WTC11 (cell line): ENCODE data around the gene COL4A2. TPM values are rescaled to one million over a fixed set of nuclear protein-coding genes. Genes with fewer than 3 reads are reported as not detected.

Experiments used
- ATAC-seq: fragments of 200-7000 bp; cut with Tn5 transposase; 2 replicates; pipeline ENCODE4 v1.10.0; 2021; ENCODE audit warnings: mild to moderate bottlenecking, moderate library complexity
- CTCF ChIA-PET: fragments of 300-600 bp; sonication (Branson Sonifier 250); formaldehyde crosslinking; loops from one replicate; lab custom pipeline; 2021; ENCODE audit warnings: antibody characterized with exemption; lab: Charles Lee
- POLR2A ChIA-PET: fragments of 350-600 bp; sonication (Branson Sonifier 250); formaldehyde crosslinking; loops from one replicate; lab custom pipeline; 2021; ENCODE audit warnings: antibody characterized with exemption; lab: Charles Lee
- DNase-seq: peaks from one replicate; pipeline ENCODE4 v3.0.0; 2021; ENCODE audit warnings: low spot score
- H3K27ac Mint-ChIP-seq: 2 replicates; pipeline ENCODE4 v1.8.0; 2021; ENCODE audit warnings: mixed read lengths
- H3K27me3 Mint-ChIP-seq: 2 replicates; pipeline ENCODE4 v1.8.0; 2021; ENCODE audit warnings: low read depth, mild to moderate bottlenecking, moderate library complexity, mixed read lengths
- H3K36me3 Mint-ChIP-seq: 2 replicates; pipeline ENCODE4 v1.8.0; 2021; ENCODE audit warnings: mixed read lengths
- H3K4me1 Mint-ChIP-seq: 2 replicates; pipeline ENCODE4 v1.8.0; 2022; ENCODE audit warnings: mixed read lengths
- H3K4me3 Mint-ChIP-seq: 2 replicates; pipeline ENCODE4 v1.8.0; 2021; ENCODE audit warnings: mild to moderate bottlenecking, moderate library complexity, mixed read lengths
- H3K9me3 Mint-ChIP-seq: 2 replicates; pipeline ENCODE4 v1.8.0; 2021; ENCODE audit warnings: mixed read lengths
- ATF1 ChIP-seq: sonication (generic); formaldehyde crosslinking; IDR thresholded peaks from 2 replicates; pipeline ENCODE4 v1.8.1; 2023; ENCODE audit warnings: mild to moderate bottlenecking, moderate library complexity, missing genetic modification reagents
- FOXP1 ChIP-seq: sonication (generic); formaldehyde crosslinking; IDR thresholded peaks from 2 replicates; pipeline ENCODE4 v1.8.0; 2022; ENCODE audit warnings: missing genetic modification reagents, mild to moderate bottlenecking, moderate library complexity, borderline replicate concordance
- GRHL2 ChIP-seq: fragments of 250-450 bp; sonication (Bioruptor Pico); IDR thresholded peaks from 2 replicates; pipeline ENCODE4 v1.8.0; 2022; ENCODE audit warnings: mild to moderate bottlenecking, moderate library complexity; ENCODE audit not compliant: insufficient replicate concordance, severe bottlenecking
- JUN ChIP-seq: sonication (generic); formaldehyde crosslinking; IDR thresholded peaks from 2 replicates; pipeline ENCODE4 v1.8.0; 2023; ENCODE audit warnings: mild to moderate bottlenecking, missing genetic modification reagents
- OVOL2 ChIP-seq: fragments of 250-450 bp; sonication (Bioruptor Pico); IDR thresholded peaks from 2 replicates; pipeline ENCODE4 v1.9.0; 2021; ENCODE audit warnings: mild to moderate bottlenecking, borderline replicate concordance
- SOX15 ChIP-seq: fragments of 250-450 bp; sonication (Bioruptor Pico); IDR thresholded peaks from 2 replicates; pipeline ENCODE4 v1.9.0; 2021; ENCODE audit warnings: mild to moderate bottlenecking
- ZBTB21 ChIP-seq: sonication (generic); formaldehyde crosslinking; IDR thresholded peaks from 2 replicates; pipeline ENCODE4 v1.8.1; 2023; ENCODE audit warnings: mild to moderate bottlenecking, missing genetic modification reagents, borderline replicate concordance
- ZNF423 ChIP-seq: fragments of 250-450 bp; sonication (Bioruptor Pico); IDR thresholded peaks from 2 replicates; pipeline ENCODE4 v2.1.2; 2022; ENCODE audit warnings: mild to moderate bottlenecking, moderate library complexity
- total RNA-seq: library from RNA; stranded (reverse); gene quantifications from 3 replicates; pipeline ENCODE4 v1.2.3, GENCODE V29; 2021
- TF ChIP-seq, protein P1 (sequence below): sonication (generic); formaldehyde crosslinking; conservative IDR thresholded peaks from 2 replicates; pipeline ENCODE4 v1.8.1; 2022; ENCODE audit warnings: mild to moderate bottlenecking, missing genetic modification reagents
- TF ChIP-seq, protein P2 (sequence below): fragments of 250-450 bp; sonication (Bioruptor Pico); IDR thresholded peaks from 2 replicates; pipeline ENCODE4 v1.8.0; 2021; ENCODE audit warnings: mild to moderate bottlenecking
- TF ChIP-seq, protein P3 (sequence below): fragments of 250-450 bp; sonication (Bioruptor Pico); IDR thresholded peaks from 2 replicates; pipeline ENCODE4 v1.9.0; 2021; ENCODE audit warnings: moderate library complexity, mild to moderate bottlenecking, inconsistent platforms, borderline replicate concordance
- TF ChIP-seq, protein P4 (sequence below): sonication (generic); formaldehyde crosslinking; IDR thresholded peaks from 2 replicates; pipeline ENCODE4 v1.8.0; 2022; ENCODE audit warnings: mild to moderate bottlenecking, missing genetic modification reagents
- TF ChIP-seq, protein P5 (sequence below): sonication (generic); formaldehyde crosslinking; IDR thresholded peaks from 2 replicates; pipeline ENCODE4 v1.8.1; 2022; ENCODE audit warnings: low read depth, missing genetic modification reagents, borderline replicate concordance
- TF ChIP-seq, protein P6 (sequence below): sonication (generic); formaldehyde crosslinking; IDR thresholded peaks from 2 replicates; pipeline ENCODE4 v1.8.0; 2022; ENCODE audit warnings: mild to moderate bottlenecking, missing genetic modification reagents
- TF ChIP-seq, protein P7 (sequence below): sonication (generic); formaldehyde crosslinking; IDR thresholded peaks from 2 replicates; pipeline ENCODE4 v1.8.1; 2023; ENCODE audit warnings: mild to moderate bottlenecking, moderate library complexity, missing genetic modification reagents
- TF ChIP-seq, protein P8 (sequence below): sonication (generic); formaldehyde crosslinking; IDR thresholded peaks from 2 replicates; pipeline ENCODE4 v1.8.1; 2022; ENCODE audit warnings: missing genetic modification reagents, borderline replicate concordance
- TF ChIP-seq, protein P9 (sequence below): sonication (generic); formaldehyde crosslinking; IDR thresholded peaks from 2 replicates; pipeline ENCODE4 v1.8.1; 2023; ENCODE audit warnings: mild to moderate bottlenecking, missing genetic modification reagents
- TF ChIP-seq, protein P10 (sequence below): sonication (generic); formaldehyde crosslinking; IDR thresholded peaks from 2 replicates; pipeline ENCODE4 v1.8.1; 2023; ENCODE audit warnings: mild to moderate bottlenecking, missing genetic modification reagents, moderate library complexity
- TF ChIP-seq, protein P11 (sequence below): sonication (generic); formaldehyde crosslinking; IDR thresholded peaks from 2 replicates; pipeline ENCODE4 v1.8.1; 2023; ENCODE audit warnings: mild to moderate bottlenecking, missing genetic modification reagents, moderate library complexity

Gene COL4A2
- total RNA-seq, 1 experiment from 2014 or later, result 109 TPM

DNA sequence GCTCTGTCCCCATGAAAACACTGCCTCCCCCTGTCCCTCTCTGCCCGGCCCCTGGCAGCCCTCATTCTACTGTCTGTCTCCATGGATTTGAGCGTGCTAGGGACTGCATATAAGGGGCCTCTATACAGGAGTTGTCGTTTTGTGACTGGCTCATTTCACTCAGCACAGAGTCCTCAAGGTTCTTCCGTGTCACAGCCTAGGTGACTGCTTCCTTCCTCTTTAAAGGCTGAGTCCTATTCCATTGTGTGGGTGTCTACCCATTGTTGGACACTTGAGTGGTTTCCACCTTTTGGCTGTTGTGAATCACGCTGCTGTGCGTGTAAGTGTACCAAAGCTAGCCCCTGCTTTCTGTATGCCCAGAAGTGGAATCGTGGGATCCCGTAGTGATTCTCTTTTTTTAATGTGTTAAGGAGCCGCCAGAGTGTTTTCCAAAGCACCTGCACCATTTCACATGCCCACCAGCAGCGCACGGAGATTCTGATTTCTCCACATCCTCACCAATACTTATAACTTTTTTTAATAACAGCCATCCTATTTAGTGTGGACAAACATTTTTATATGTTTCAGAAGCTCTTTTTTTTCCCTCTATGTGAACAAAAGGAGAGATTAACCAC is 116.7 kb downstream of the COL4A2 start:
- DNase-seq (no peak), ATAC-seq (no peak)
- Mint-ChIP-seq H3K9me3 (no peaks in the 10 kb centered on the region), H3K27ac (no peak overlapping the region), H3K4me3 (no peak overlapping the region), H3K36me3 (peaks cover 4% of the 10 kb centered on the region), H3K4me1 (peaks cover 5% of the 10 kb centered on the region), H3K27me3 (no peaks in the 10 kb centered on the region)
- CTCF ChIA-PET, result no interaction called here
- POLR2A ChIA-PET, result no interaction called here
- TF ChIP-seq OVOL2 (CRISPR knock-in tag) (no peak), ZBTB21 (no peak), ATF1 (CRISPR knock-in tag) (no peak), SOX15 (no peak), JUN (CRISPR knock-in tag) (no peak), FOXP1 (CRISPR knock-in tag) (no peak), GRHL2 (CRISPR knock-in tag) (no peak), ZNF423 (no peak)
- TF ChIP-seq, protein P1, sequence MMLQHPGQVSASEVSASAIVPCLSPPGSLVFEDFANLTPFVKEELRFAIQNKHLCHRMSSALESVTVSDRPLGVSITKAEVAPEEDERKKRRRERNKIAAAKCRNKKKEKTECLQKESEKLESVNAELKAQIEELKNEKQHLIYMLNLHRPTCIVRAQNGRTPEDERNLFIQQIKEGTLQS (CRISPR knock-in tag), result no peak
- TF ChIP-seq, protein P2, sequence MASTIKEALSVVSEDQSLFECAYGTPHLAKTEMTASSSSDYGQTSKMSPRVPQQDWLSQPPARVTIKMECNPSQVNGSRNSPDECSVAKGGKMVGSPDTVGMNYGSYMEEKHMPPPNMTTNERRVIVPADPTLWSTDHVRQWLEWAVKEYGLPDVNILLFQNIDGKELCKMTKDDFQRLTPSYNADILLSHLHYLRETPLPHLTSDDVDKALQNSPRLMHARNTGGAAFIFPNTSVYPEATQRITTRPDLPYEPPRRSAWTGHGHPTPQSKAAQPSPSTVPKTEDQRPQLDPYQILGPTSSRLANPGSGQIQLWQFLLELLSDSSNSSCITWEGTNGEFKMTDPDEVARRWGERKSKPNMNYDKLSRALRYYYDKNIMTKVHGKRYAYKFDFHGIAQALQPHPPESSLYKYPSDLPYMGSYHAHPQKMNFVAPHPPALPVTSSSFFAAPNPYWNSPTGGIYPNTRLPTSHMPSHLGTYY (CRISPR knock-in tag), result no peak
- TF ChIP-seq, protein P3, sequence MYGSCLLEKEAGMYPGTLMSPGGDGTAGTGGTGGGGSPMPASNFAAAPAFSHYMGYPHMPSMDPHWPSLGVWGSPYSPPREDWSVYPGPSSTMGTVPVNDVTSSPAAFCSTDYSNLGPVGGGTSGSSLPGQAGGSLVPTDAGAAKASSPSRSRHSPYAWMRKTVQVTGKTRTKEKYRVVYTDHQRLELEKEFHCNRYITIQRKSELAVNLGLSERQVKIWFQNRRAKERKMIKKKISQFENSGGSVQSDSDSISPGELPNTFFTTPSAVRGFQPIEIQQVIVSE (CRISPR knock-in tag), result no peak
- TF ChIP-seq, protein P4, sequence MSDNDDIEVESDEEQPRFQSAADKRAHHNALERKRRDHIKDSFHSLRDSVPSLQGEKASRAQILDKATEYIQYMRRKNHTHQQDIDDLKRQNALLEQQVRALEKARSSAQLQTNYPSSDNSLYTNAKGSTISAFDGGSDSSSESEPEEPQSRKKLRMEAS (CRISPR knock-in tag), result no peak
- TF ChIP-seq, protein P5, sequence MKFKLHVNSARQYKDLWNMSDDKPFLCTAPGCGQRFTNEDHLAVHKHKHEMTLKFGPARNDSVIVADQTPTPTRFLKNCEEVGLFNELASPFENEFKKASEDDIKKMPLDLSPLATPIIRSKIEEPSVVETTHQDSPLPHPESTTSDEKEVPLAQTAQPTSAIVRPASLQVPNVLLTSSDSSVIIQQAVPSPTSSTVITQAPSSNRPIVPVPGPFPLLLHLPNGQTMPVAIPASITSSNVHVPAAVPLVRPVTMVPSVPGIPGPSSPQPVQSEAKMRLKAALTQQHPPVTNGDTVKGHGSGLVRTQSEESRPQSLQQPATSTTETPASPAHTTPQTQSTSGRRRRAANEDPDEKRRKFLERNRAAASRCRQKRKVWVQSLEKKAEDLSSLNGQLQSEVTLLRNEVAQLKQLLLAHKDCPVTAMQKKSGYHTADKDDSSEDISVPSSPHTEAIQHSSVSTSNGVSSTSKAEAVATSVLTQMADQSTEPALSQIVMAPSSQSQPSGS (CRISPR knock-in tag), result no peak
- TF ChIP-seq, protein P6, sequence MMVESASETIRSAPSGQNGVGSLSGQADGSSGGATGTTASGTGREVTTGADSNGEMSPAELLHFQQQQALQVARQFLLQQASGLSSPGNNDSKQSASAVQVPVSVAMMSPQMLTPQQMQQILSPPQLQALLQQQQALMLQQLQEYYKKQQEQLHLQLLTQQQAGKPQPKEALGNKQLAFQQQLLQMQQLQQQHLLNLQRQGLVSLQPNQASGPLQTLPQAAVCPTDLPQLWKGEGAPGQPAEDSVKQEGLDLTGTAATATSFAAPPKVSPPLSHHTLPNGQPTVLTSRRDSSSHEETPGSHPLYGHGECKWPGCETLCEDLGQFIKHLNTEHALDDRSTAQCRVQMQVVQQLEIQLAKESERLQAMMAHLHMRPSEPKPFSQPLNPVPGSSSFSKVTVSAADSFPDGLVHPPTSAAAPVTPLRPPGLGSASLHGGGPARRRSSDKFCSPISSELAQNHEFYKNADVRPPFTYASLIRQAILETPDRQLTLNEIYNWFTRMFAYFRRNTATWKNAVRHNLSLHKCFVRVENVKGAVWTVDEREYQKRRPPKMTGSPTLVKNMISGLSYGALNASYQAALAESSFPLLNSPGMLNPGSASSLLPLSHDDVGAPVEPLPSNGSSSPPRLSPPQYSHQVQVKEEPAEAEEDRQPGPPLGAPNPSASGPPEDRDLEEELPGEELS (CRISPR knock-in tag), result no peak
- TF ChIP-seq, protein P7, sequence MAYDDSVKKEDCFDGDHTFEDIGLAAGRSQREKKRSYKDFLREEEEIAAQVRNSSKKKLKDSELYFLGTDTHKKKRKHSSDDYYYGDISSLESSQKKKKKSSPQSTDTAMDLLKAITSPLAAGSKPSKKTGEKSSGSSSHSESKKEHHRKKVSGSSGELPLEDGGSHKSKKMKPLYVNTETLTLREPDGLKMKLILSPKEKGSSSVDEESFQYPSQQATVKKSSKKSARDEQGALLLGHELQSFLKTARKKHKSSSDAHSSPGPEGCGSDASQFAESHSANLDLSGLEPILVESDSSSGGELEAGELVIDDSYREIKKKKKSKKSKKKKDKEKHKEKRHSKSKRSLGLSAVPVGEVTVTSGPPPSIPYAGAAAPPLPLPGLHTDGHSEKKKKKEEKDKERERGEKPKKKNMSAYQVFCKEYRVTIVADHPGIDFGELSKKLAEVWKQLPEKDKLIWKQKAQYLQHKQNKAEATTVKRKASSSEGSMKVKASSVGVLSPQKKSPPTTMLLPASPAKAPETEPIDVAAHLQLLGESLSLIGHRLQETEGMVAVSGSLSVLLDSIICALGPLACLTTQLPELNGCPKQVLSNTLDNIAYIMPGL (CRISPR knock-in tag), result no peak
- TF ChIP-seq, protein P8, sequence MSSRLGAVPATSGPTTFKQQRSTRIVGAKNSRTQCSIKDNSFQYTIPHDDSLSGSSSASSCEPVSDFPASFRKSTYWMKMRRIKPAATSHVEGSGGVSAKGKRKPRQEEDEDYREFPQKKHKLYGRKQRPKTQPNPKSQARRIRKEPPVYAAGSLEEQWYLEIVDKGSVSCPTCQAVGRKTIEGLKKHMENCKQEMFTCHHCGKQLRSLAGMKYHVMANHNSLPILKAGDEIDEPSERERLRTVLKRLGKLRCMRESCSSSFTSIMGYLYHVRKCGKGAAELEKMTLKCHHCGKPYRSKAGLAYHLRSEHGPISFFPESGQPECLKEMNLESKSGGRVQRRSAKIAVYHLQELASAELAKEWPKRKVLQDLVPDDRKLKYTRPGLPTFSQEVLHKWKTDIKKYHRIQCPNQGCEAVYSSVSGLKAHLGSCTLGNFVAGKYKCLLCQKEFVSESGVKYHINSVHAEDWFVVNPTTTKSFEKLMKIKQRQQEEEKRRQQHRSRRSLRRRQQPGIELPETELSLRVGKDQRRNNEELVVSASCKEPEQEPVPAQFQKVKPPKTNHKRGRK (CRISPR knock-in tag), result no peak
- TF ChIP-seq, protein P9, sequence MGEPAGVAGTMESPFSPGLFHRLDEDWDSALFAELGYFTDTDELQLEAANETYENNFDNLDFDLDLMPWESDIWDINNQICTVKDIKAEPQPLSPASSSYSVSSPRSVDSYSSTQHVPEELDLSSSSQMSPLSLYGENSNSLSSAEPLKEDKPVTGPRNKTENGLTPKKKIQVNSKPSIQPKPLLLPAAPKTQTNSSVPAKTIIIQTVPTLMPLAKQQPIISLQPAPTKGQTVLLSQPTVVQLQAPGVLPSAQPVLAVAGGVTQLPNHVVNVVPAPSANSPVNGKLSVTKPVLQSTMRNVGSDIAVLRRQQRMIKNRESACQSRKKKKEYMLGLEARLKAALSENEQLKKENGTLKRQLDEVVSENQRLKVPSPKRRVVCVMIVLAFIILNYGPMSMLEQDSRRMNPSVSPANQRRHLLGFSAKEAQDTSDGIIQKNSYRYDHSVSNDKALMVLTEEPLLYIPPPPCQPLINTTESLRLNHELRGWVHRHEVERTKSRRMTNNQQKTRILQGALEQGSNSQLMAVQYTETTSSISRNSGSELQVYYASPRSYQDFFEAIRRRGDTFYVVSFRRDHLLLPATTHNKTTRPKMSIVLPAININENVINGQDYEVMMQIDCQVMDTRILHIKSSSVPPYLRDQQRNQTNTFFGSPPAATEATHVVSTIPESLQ (CRISPR knock-in tag), result no peak
- TF ChIP-seq, protein P10, sequence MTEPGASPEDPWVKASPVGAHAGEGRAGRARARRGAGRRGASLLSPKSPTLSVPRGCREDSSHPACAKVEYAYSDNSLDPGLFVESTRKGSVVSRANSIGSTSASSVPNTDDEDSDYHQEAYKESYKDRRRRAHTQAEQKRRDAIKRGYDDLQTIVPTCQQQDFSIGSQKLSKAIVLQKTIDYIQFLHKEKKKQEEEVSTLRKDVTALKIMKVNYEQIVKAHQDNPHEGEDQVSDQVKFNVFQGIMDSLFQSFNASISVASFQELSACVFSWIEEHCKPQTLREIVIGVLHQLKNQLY (CRISPR knock-in tag), result no peak
- TF ChIP-seq, protein P11, sequence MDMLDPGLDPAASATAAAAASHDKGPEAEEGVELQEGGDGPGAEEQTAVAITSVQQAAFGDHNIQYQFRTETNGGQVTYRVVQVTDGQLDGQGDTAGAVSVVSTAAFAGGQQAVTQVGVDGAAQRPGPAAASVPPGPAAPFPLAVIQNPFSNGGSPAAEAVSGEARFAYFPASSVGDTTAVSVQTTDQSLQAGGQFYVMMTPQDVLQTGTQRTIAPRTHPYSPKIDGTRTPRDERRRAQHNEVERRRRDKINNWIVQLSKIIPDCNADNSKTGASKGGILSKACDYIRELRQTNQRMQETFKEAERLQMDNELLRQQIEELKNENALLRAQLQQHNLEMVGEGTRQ (CRISPR knock-in tag), result no peak
